ENCODE data around the gene PKDREJ.

- TF ChIP-seq CTCF (IDR thresholded peaks at IDR 0.05): no peak
- no peak for TF ChIP-seq POLR2AphosphoS5 (IDR thresholded peaks at IDR 0.05; ENCODE audit: low read depth, low read length)
- no peak for TF ChIP-seq TCF7L2 (IDR thresholded peaks at IDR 0.05; ENCODE audit: low read depth, low read length)
- TF ChIP-seq REST (IDR thresholded peaks at IDR 0.05; ENCODE audit: insufficient read depth in 1 of 2, low read depth in 2 of 2, low read length in 1 of 2): no peak
- no peak for TF ChIP-seq SIN3A (IDR thresholded peaks at IDR 0.05; ENCODE audit: borderline replicate concordance, insufficient read depth, low read depth, low read length)
These were observed 28.2 kb downstream of the PKDREJ start for GRCh38 chr22:46234969-46235368.
